Rectal smooth muscle tissue (tissue), 1 donor: ENCODE measurements around the gene FOCAD.
"Not testable (repeated sequence)": the region's sequence is repeated elsewhere in the genome, so short reads cannot be mapped to it uniquely, and the experiment has no call there.

Experiments used
- H3K27ac ChIP-seq: one replicate; pipeline ENCODE4 v1.7.0; 2013; ENCODE audit warnings: low read depth, low read length, inconsistent platforms
- H3K27me3 ChIP-seq: one replicate; pipeline ENCODE4 v1.7.0; 2013; ENCODE audit warnings: low read length; ENCODE audit not compliant: control insufficient read depth, insufficient read depth
- H3K36me3 ChIP-seq: one replicate; pipeline ENCODE4 v1.7.0; 2013; ENCODE audit warnings: low read length; ENCODE audit not compliant: control insufficient read depth, insufficient read depth
- H3K4me1 ChIP-seq: one replicate; pipeline ENCODE4 v1.7.0; 2013; ENCODE audit warnings: low read length; ENCODE audit not compliant: control insufficient read depth, insufficient read depth
- H3K4me3 ChIP-seq: one replicate; pipeline ENCODE4 v1.7.0; 2013; ENCODE audit warnings: low read length
- H3K9ac ChIP-seq: one replicate; pipeline ENCODE4 v1.7.0; 2013; ENCODE audit warnings: low read length

The FOCAD gene

GRCh38 chr9:20651939-20652338 is 32.1 kb upstream of the FOCAD start:
- Histone ChIP-seq H3K36me3 (no peaks in the 10 kb centered on the region), H3K4me1 (no peaks in the 10 kb centered on the region), H3K27ac (no peak overlapping the region), H3K4me3 (no peak overlapping the region), H3K9ac (no peak overlapping the region), H3K27me3 (no peaks in the 10 kb centered on the region)

- H3K36me3 ChIP-seq, H3K9ac ChIP-seq, H3K27ac ChIP-seq, H3K4me1 ChIP-seq, H3K27me3 ChIP-seq: not testable (repeated sequence)
- H3K4me3 ChIP-seq: peak overlapping the region; percentile 63
These were observed 25.8 kb upstream of the FOCAD start for GRCh38 chr9:20658246-20658667.

GRCh38 chr9:20658677-20659473 is 25.2 kb upstream of the FOCAD start:
- Histone ChIP-seq H3K36me3 (no peaks in the 10 kb centered on the region), H3K27ac (no peak overlapping the region), H3K4me1 (no peaks in the 10 kb centered on the region), H3K9ac (no peak overlapping the region), H3K4me3 (peak overlapping the region; percentile 63), H3K27me3 (no peaks in the 10 kb centered on the region)

GRCh38 chr9:20659474-20659967 is 24.5 kb upstream of the FOCAD start:
- no peaks in the 10 kb centered on the region for H3K4me1 ChIP-seq
- H3K27me3 ChIP-seq: no peaks in the 10 kb centered on the region
- H3K36me3 ChIP-seq: no peaks in the 10 kb centered on the region
- no peak overlapping the region for H3K27ac ChIP-seq
- no peak overlapping the region for H3K9ac ChIP-seq
- no peak overlapping the region for H3K4me3 ChIP-seq

- Histone ChIP-seq H3K9ac (no peak overlapping the region), H3K4me3 (no peak overlapping the region), H3K27ac (no peak overlapping the region), H3K27me3 (no peaks in the 10 kb centered on the region), H3K36me3 (no peaks in the 10 kb centered on the region), H3K4me1 (no peaks in the 10 kb centered on the region)
These were observed 21.9 kb upstream of the FOCAD start for GRCh38 chr9:20662156-20662555.

- Histone ChIP-seq H3K9ac (no peak overlapping the region), H3K36me3 (no peaks in the 10 kb centered on the region), H3K4me3 (no peak overlapping the region), H3K4me1 (no peaks in the 10 kb centered on the region), H3K27me3 (no peaks in the 10 kb centered on the region), H3K27ac (no peak overlapping the region)
These were observed 20.9 kb upstream of the FOCAD start for GRCh38 chr9:20663133-20663532.

- Histone ChIP-seq H3K9ac (no peak overlapping the region), H3K27ac (no peak overlapping the region), H3K4me3 (no peak overlapping the region), H3K36me3 (no peaks in the 10 kb centered on the region), H3K4me1 (no peaks in the 10 kb centered on the region), H3K27me3 (no peaks in the 10 kb centered on the region)
These were observed 19.6 kb upstream of the FOCAD start for GRCh38 chr9:20664501-20664900.

- H3K9ac ChIP-seq: no peak overlapping the region
- H3K4me3 ChIP-seq: no peak overlapping the region
- no peaks in the 10 kb centered on the region for H3K27me3 ChIP-seq
- no peak overlapping the region for H3K27ac ChIP-seq
- no peaks in the 10 kb centered on the region for H3K4me1 ChIP-seq
- H3K36me3 ChIP-seq: no peaks in the 10 kb centered on the region
These were observed 13.7 kb upstream of the FOCAD start for GRCh38 chr9:20670395-20670794.

- no peak overlapping the region for H3K9ac ChIP-seq
- no peaks in the 10 kb centered on the region for H3K4me1 ChIP-seq
- no peaks in the 10 kb centered on the region for H3K36me3 ChIP-seq
- no peak overlapping the region for H3K4me3 ChIP-seq
- no peak overlapping the region for H3K27ac ChIP-seq
- no peaks in the 10 kb centered on the region for H3K27me3 ChIP-seq
These were observed 12.4 kb upstream of the FOCAD start for GRCh38 chr9:20671635-20672034.

- not testable (repeated sequence) for H3K27me3 ChIP-seq, H3K36me3 ChIP-seq, H3K9ac ChIP-seq, H3K4me3 ChIP-seq, H3K27ac ChIP-seq, H3K4me1 ChIP-seq
These were observed 10.5 kb upstream of the FOCAD start for GRCh38 chr9:20673537-20673936.

GRCh38 chr9:20681467-20681866 is 2.6 kb upstream of the FOCAD start:
- Histone ChIP-seq H3K9ac (no peak overlapping the region), H3K27ac (no peak overlapping the region), H3K27me3 (no peaks in the 10 kb centered on the region), H3K36me3 (no peaks in the 10 kb centered on the region), H3K4me1 (peaks cover 7% of the 10 kb centered on the region), H3K4me3 (no peak overlapping the region)

GRCh38 chr9:20683351-20684034 is 566 bp upstream of the FOCAD start:
- H3K9ac ChIP-seq: peak overlapping the region; percentile 2
- no peaks in the 10 kb centered on the region for H3K27me3 ChIP-seq
- peak overlapping the region; percentile 75 for H3K4me3 ChIP-seq
- no peaks in the 10 kb centered on the region for H3K36me3 ChIP-seq
- H3K27ac ChIP-seq: peak overlapping the region; percentile 65
- peaks cover 7% of the 10 kb centered on the region for H3K4me1 ChIP-seq
